Measurements from ENCODE around the gene PRIMPOL.
"Not testable (repeated sequence)": the region's sequence is repeated elsewhere in the genome, so short reads cannot be mapped to it uniquely, and the experiment has no call there.

Gene PRIMPOL

GRCh38 chr4:184636897-184637296, 12.6 kb upstream of the PRIMPOL start:
- no peak for DNase-seq (ENCODE audit: low read depth)

- no peak for DNase-seq (ENCODE audit: low read depth)
These were observed 8.5 kb upstream of the PRIMPOL start for GRCh38 chr4:184641022-184641421.

- DNase-seq (ENCODE audit: low read depth), result no peak
These were observed 8.1 kb upstream of the PRIMPOL start for GRCh38 chr4:184641451-184641850.

DNA sequence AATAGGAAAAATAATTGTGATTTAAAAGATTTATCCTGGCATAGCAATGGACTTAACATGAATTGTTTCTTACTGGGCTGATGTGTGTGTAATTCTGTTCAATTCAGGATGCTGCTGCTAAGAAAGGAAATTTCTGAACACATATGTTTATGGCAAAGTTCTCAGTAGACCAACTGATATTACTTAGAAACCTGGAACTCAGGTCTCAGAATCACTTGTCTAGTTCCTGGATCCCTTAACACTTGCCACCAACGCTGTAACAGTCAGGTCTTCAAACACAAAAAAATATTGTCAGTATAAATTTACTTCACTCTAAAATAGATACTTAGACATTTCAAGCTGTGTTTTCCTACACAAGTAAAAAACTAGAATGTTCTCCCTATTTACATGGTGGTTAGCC, 5.8 kb upstream of the PRIMPOL start:
- DNase-seq (ENCODE audit: low read depth), result no peak

- no peak for DNase-seq (ENCODE audit: low read depth)
These were observed 4.8 kb upstream of the PRIMPOL start for GRCh38 chr4:184644553-184645307.

DNA sequence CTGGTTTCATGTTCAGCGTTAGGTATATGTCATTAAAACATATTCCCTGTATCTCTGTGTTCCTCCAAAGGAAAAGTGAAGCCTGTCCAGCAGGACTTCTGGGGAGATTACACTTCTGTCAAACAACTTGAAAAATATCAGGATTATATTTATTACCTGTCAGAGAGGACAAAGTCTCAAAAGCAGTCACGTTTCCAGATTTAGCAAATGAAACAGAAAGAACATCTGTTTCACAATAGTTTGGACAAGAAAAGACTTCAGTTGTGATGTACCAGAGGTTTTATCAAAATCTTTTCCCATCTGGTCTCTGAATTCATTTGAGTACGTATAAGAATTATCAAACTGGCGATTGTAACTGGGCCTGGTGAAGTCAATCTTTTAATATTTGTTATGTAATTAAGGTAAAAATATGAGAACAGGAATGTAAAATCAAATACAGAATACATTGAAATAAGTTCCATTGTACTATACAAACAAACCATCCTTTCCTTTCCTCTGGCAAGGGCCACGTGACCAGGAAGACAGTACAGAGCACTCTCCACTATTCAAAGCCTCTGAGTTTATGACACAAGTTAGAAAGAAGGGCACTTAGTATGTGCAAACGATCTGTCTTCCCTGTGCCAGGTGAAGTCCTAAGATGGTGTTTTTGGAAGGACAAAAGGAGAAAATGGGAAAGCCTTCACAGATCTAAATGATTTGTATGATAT, 3.5 kb upstream of the PRIMPOL start:
- no peak for DNase-seq (ENCODE audit: low read depth)

GRCh38 chr4:184647266-184648053, 2.1 kb upstream of the PRIMPOL start:
- DNase-seq (ENCODE audit: low read depth), result peak; percentile 19

DNA sequence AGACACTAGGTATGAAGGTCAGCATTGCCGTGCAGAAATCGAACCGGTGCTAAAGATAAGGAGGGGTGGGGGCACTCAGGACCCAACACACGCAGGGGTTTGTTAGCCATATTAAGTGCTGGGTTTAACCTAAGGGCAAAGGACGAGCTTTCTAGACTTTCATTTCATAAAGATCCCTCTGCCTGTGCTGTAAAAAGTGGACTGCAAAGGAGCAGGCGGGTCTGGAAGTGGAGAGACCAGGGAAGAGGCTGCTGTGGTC, 1.6 kb upstream of the PRIMPOL start:
- DNase-seq (ENCODE audit: low read depth), result no peak

DNA sequence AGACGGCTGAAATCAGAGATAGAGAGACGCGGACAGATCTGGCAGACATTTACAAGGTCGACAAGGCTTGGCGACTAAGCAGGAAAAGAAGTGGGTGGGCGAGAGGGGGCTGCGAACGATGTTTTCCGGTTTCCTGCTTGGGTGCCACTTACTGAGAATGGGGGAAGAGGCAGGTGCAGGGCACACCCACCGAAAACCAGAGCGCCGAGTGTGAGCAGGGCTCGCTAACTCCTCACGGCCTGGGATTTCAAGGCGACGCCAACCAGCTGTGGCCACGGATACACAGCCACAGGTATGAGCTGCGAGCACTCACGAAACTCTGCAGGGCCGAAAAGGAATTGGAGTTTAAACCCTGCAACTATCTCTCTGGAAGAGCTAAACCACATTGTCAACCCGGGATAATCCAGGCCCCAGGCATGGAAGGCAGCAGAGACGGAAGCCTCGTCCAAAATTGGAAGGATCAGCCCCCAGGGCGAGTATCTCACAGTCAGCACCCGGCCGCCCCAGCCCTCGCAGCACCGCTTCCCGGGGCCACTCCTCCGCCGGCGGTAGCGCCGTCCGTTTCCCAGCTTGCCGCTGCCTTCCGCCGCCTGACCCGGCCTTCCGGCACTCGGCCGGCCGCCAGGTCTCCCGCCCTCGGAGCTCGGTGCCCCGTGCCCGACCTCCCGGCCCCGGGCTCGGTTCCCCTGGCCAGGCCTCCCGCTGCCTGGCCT, 1.1 kb upstream of the PRIMPOL start:
- peak; percentile 50 for DNase-seq (ENCODE audit: low read depth)

- peak; percentile 30 for DNase-seq (ENCODE audit: low read depth)
These were observed 675 bp downstream of the PRIMPOL start for GRCh38 chr4:184649971-184650855.

GRCh38 chr4:184651899-184652298, 2.4 kb downstream of the PRIMPOL start:
- no peak for DNase-seq (ENCODE audit: low read depth)

DNA sequence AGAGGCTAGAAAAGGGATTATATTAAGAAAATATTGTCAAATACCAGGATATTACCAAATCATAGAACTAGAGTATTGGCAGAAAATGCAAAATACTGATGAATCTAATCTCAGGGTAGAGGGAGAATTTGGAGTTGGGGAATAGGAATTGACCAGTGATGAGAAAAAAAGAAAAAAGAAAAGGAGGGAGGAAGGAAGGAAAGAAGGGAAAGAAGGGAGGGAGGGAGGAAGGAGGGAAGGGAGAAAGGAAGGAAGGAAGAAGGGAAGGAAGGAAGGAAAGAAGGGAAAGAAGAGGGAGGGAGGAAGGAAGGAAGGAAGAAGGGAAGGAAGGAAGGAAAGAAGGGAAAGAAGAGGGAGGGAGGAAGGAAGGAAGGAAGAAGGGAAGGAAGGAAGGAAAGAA, 3.1 kb downstream of the PRIMPOL start:
- DNase-seq (ENCODE audit: low read depth), result not testable (repeated sequence)

GRCh38 chr4:184653650-184654049, 4.1 kb downstream of the PRIMPOL start:
- peak; percentile 86 for DNase-seq (ENCODE audit: low read depth)

DNA sequence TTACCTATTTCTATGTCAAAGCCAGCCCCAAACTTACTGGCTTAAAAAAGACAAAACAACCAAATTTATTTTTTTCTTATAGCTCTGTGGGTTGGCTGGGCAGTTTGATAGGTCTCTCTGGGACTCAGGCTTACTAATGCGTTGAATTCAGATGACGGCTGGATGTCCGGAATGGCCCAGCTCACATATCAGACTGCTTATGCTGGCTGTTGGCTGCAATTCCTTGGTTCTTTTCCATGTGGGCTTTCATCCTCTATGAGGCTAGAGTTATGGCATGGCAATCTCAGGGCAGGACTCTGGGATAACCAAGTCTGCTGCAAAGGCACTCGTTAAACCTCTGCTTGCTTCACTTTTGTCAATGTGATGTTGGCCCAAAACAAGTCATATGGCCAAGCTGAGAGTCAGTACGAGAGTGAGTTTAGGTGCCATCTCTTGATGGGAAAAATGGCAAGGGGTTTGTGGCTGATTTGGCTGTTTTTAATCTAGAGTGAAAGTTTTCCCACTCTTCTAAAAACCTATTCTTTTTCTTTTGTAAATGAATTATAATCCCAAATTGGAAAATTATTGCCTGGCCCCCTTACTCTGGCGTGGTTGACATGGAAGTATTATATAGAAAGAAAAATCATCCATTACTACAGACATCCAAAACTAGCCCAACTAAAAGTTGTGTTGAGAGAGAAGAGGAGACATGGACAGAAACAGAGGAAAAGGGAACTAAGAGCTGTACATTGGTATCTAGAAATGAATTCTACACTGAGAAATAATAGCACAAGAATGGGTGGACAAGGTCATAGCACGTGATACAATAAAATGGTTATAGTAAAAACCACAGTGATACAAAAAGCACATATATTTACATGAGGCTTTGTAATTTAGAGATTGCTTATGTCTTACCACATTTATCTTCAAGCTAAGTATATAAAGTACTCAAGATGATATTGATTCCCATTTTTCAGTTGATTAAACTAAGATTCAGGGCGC, 6.6 kb downstream of the PRIMPOL start:
- DNase-seq (ENCODE audit: low read depth), result peak; percentile 65

DNA sequence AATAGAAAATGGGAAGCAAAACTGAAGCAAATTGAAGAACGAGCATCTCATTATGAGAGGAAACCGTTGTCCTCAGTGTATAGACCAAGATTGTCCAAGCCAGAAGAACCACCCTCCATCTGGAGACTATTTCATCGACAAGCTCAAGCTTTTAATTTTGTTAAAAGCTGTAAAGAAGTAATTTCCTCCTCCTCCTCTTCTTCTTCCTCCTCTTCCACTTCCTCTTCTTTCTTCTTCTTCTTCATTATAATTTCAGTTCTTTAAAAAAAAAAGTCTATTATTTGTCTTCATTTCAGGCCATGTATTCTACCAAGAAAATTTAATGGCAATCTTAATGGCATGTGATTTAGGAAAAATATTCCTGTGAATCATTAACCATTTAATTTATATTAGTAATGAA, 7.6 kb downstream of the PRIMPOL start:
- DNase-seq (ENCODE audit: low read depth), result no peak

DNA sequence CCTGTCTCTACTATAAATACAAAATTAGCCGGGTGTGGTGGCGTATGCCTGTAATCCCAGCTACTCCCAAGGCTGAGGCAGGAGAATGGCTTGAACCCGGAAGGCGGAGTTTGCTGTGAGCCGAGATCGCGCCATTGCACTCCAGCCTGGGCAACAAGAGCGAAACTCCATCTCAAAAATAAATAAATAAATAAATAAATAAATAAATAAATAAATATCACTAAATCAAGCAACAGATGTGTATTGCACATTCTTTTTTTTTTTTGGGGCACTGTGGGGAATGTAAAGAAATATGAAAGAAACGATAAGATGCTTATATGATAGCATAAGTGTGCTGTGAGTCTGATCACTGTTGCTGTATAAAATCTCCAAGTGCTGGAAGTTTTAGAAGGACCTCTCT, 8.3 kb downstream of the PRIMPOL start:
- DNase-seq (ENCODE audit: low read depth), result not testable (repeated sequence)

DNA sequence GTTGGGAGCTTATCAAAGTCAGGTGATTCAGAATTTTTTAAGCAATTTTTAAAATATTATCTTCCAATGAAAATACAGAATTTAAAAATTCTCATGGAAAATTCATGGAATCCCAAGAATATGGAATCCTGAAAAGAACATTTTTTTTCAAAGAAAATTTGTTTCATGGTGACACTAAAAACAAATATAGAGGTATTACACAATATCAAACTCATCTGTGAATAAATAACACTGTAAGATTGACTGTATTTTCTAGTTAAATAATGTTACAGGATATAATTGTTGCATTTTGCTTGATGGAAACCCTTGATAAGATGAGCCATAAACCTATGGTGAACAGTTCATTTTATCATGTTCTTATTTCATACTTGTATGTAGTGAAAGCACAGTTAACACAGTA, 11.4 kb downstream of the PRIMPOL start:
- DNase-seq (ENCODE audit: low read depth), result no peak

DNA sequence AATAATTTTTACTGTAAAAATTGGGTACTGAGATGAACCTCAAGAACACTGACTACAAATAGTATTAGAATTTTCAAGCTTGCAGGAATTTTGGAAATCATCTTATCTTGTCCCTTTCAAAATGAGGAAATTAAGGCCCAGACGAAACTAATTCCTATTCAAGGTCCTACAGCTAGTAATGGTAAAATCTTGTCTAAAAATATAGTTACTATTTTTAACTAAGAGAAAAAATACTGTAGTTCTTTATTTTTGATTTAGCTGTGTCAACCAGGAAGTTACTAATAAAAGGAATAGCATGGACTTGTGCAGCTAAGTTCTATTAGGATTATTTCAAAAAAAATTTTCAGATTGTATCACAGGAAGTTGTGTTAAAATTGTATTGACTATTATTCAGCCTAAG, 12.7 kb downstream of the PRIMPOL start:
- no peak for DNase-seq (ENCODE audit: low read depth)

- DNase-seq (ENCODE audit: low read depth), result peak; percentile 39
These were observed 15.1 kb downstream of the PRIMPOL start for GRCh38 chr4:184664445-184665210.

Data from fibroblast of gingiva (primary cell).